HG02852 (cell line): ENCODE data around the gene RAPGEF1.
"Not testable (repeated sequence)": the region's sequence is repeated elsewhere in the genome, so short reads cannot be mapped to it uniquely, and the experiment has no call there.

Experiments used
- ATAC-seq: cut with Tn5 transposase; IDR thresholded peaks from one replicate; pipeline ENCODE4 v1.9.1; 2021; ENCODE audit warnings: mild to moderate bottlenecking, moderate library complexity; ENCODE audit not compliant: unreplicated experiment

Gene RAPGEF1

DNA sequence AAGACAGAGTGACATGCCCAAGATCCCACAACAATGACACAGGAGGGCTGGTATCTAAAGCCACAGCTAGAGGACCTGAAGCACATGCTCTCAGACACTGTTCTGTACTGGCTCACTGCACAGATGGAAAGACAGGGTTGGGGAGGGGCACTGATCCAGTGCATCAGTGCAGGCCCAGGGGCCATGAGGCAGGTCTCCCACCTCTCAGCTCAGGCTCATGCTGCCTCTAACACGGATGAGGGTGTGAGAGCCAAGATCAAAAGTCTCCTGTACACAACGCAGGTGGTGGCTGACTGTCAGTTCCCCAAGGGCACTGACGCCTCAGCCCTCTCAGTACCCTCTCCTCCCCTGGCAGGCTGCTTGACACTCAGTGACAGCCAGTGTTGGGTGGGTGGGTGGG lies 10.9 kb downstream of the RAPGEF1 start:
- no peak for ATAC-seq

- ATAC-seq = no peak
These were observed 11.3 kb downstream of the RAPGEF1 start for GRCh38 chr9:131728546-131728910.

DNA sequence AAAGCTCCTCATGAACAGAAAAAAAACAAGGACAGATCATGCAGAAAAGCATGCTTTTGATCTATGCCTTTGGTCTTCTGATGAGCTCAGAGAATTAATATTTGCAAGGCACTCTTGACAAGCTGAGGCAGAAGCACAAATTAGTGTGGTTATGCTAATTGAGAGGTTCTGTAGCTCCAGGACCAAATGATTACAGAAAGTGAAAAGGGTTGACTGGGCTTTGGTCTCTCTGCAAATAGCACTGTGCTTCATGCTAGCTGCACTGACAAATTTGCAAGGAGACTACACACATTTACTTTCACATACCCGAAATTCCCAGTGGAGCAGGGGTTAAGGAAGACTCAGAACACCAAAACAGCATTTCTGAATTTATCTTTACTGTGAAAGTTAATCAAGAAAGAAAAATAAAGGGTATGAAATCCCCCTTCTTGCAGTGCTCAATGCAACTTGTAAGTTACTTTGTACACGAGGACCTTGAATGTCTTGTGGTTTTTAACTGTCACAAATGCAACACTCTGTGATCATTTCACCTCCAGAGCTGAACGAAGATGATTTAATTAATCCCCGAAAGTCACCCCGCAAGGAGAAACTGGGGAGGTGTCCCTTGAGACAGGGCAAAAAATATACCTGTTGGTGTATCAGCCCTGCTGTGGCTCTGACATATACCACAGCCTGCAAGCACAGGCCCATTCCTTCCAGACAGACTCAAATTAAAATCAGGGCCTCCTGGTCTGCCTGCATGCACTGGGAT lies 11.9 kb downstream of the RAPGEF1 start:
- ATAC-seq = no peak

DNA sequence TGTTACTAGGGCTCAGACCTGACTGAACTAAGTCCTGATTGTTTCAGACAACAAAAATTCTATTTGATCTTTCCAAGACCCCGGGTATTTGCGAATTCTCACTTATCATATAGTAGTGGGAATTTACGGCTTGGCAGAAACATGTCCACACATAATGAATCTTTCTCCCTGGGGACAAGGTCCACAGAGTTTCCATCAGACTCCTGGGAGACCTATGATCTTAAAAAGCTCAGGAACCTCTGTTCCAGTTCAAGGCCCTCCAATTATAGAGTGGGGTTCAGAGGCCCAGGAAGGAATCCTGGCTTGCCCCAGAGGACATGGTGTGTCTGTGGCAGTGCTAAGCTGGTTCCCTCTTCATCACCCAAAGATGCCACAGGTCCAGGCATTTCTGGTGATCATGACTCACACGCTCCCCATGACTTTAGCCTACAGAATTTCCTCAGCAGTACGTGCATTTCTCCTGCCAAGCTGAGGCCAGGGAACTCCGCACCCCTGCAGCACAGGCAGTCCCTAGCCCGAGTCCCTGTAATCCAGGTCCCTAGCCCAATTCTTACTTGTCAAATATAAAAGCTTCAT lies 12.6 kb downstream of the RAPGEF1 start:
- no peak for ATAC-seq

DNA sequence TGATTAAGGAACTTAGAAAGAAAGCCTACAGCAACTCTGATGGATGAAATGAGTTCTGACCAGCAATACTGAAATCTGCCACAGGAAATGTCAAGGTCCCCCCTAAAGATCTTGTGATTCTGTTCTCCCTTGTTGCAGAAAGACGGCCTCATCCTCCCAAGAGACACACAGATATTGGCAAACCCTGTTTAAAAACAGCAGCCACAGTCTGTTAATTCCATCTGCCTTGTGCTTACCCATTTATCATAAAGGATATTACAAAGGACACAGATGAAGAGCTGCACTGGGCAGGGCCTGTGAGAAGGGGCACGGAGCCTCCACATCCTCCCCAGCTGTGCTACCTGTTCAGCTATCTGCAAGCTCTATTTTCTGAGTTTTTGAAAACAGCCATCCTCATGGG lies 15.2 kb downstream of the RAPGEF1 start:
- ATAC-seq = no peak

GRCh38 chr9:131723632-131724031 lies 16.2 kb downstream of the RAPGEF1 start:
- ATAC-seq = no peak

DNA sequence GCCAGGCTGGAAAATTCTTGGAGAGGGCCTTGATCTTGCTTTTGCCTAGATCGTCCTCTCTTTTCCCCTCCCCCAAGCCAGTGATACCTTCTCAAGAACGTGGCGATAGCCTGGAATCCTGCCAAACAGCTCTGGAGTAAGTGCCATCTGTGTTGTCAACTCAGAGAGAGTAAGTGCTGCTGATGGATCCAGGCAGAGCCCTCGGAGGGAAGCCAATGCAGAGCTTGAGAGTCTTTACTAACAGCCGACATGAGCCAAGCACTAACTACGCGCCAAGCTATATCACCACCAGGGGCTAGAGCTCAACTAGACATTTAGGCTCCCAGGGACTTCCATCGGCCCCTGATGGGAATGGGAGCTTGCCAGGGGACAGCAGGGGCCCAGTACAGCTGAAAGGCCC lies 17.6 kb downstream of the RAPGEF1 start:
- no peak for ATAC-seq

- ATAC-seq = no peak
These were observed 18.8 kb downstream of the RAPGEF1 start for GRCh38 chr9:131721076-131721475.

GRCh38 chr9:131720330-131720729 lies 19.5 kb downstream of the RAPGEF1 start:
- ATAC-seq = no peak

GRCh38 chr9:131719262-131719908 lies 20.5 kb downstream of the RAPGEF1 start:
- ATAC-seq = no peak

DNA sequence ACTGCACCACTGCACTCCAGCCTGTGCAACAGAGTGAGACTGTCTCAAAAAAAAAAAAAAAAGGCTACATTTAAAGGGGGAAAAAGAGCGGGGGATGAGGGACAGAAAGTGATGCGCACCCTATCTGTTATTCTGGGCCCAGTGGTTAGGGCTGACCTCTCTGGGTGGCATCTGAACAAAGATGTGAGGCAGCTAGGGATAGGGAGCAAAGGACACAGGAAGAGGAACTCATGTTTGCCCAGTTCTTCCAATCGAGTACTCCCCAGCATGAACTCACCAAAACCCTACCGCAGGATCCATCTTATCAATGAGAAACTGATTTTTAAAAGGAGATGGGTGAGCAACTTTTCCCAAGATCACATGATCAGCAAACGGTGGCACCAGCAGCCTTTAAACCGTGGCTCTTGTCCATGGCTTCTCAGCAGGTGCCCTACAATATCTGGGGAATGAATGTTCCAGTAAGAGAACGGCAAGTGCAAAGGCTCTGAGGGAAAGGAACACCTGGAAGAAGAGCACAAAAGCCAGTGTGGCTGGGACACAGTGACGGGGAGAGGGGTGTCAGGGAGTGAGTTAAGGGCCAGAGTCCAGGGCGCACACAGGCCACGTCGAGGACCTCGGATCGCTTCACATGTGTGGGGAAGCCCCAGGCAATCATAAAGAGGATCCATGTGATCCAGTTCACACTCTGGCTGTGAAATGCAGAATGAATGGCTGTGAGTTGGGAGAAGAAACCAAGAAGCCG lies 22.0 kb downstream of the RAPGEF1 start:
- ATAC-seq = no peak

DNA sequence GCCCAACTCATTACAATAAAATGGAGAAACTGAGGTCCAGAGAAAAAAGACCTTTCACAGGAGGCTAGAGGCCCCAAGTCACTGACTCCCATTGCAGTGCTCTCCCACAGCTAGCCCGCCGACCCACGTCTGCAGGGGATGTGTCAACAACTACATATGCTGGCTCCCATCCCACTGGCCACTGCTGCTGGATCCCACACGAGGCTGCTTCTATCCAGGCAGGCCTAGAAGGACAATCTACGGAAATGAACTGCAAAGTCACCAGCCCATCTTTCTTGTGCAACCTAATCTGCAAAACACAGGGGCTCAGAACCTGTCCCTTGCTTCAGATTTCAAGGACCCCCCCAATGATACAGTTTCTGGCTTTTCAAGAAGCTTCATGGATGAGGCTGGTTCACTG lies 24.0 kb downstream of the RAPGEF1 start:
- no peak for ATAC-seq

DNA sequence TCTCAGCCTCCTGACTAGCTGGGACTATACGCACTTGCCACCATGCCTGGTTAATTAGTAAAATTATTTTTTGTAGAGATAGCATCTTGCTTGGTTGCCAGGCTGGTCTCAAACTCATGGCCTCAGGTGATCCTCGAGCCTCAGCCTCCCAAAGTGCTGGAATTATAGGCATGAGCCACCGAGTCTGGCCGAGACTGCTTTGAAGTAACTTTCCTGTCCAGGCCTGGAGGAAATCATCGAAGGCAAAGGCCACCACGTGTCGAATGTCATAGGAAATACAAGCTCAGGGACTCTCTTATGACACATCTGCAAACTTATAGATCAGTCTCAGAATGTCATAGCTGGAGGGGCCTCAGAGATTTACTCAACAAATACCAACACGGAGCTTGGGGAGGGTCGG lies 25.1 kb downstream of the RAPGEF1 start:
- ATAC-seq = no peak

DNA sequence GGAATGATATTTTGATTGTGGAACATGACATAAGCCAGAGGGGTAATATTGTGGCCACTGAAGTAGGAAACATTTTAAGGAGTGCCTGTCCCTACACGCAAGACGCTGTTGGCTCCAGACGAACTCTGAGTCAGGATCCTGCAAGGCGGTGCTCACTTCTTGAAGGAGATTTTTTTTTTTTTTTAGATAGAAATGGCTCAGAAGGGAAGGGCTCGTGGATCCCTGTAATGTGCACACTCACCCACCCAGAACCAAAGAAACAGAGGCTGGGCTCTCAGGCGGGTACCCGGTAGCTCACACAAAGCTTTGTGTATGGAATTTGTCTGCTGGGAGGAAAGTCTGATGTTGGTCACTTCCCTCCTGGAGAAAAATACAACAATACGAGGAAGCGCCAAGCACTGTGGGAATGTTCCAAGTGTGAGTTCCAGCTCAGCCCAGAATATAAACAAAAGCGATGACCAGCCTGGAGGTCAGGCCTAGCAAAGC lies 25.7 kb downstream of the RAPGEF1 start:
- no peak for ATAC-seq

DNA sequence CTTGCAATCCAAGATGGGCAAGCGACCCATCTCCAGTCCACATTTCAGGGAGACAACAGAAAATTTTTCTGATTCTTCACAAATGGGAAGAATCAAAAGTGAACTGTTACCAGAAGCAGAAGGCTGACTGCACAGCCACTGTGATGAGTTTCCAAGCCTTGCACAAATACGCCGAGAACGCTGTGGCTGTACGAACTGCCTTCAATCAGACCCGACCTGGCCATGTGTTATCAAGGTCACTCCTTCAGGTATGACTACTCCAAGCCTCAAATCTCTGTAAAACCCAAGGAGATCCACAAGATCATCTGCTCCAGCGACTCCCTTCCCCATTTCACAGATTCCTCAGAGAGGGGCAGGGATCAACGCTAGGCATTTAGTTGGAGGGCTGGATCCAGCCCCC lies 26.9 kb downstream of the RAPGEF1 start:
- no peak for ATAC-seq

DNA sequence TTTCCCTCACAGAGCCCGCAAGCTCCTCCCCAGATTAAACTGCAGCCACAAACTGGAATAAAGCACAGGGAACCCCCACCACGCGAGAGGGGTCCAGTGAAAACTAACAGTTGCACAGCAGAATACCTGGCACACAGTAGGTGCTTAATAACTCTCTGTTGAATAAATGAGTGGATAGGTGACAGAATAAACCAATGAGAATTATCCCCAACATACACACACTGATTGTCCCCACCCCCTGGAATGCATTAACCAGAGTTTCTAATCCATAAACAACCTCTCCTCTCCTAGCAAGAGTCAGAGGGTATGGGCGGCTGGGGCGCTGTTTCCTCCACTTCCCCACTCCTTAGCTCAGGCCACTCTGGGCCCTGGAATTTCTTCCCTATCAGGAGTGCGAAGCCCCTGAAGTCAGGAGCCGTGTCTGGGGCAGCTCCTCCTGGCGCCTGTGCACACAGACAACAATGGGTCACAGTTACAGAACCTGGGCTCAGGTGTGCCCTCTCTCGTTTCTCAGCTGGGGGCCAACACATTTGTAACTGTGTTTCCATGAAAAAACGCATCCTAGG lies 27.6 kb downstream of the RAPGEF1 start:
- ATAC-seq = no peak

DNA sequence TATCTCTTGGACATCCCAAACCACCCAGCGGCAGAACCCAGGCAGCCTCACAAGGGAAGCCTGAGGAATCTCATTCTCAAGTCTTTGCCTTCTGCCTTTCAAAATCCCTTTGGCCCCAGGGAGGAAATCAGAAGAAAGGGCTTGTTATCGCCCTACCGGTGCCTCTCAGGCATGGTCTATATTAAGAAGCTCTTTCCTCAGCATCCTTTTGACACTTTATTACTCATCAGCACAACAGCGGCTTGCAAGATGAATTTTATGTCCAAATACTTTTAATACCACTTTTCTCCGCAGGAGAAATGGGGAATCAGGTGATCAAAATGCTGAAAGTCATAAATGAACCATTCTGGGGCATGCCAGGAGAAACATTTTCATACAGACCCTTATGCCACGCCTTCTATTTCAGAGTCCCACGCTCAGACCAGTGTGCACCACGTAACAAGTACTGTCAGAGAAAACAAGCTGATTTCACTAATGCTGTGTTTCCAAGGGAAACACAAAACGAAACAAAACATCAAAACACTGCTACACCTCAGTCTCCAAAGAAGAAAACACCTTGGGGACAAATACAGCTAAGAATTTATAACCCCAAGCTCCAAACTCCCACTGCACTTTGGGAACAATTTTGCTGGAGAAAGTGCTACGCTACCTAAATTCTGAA lies 30.0 kb downstream of the RAPGEF1 start:
- ATAC-seq = peak; percentile 63

- not testable (repeated sequence) for ATAC-seq
These were observed 30.7 kb downstream of the RAPGEF1 start for GRCh38 chr9:131709010-131709770.

GRCh38 chr9:131708226-131709002 lies 31.5 kb downstream of the RAPGEF1 start:
- ATAC-seq = no peak
